ENCODE data around the gene PSENEN.

The PSENEN gene

DNA sequence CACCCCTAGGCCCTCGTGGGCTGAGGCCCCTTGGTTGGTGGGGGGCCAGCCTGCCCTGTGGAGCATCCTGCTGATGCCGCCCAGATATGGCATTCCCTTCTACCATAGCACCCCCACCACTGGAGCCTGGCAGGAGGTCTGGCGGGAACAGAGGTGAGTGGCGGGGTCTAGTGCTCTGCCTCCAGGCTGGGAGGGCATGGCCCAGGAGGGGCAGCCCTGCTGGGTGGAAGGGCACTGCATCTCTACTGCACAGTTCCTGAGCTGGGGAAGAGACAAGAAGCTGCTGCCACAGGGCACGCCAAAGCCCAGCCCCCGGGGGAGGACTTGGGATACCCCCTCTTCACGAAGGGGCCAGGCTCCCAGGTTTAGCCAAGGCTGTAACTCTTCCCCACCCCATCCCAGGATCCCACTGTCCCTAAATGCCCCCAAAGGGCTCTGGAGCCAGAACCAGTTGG, 30.1 kb upstream of the PSENEN start:
- no peak overlapping the region for H3K4me3 ChIP-seq (ENCODE audit: low read length)
- TF ChIP-seq, protein P1, sequence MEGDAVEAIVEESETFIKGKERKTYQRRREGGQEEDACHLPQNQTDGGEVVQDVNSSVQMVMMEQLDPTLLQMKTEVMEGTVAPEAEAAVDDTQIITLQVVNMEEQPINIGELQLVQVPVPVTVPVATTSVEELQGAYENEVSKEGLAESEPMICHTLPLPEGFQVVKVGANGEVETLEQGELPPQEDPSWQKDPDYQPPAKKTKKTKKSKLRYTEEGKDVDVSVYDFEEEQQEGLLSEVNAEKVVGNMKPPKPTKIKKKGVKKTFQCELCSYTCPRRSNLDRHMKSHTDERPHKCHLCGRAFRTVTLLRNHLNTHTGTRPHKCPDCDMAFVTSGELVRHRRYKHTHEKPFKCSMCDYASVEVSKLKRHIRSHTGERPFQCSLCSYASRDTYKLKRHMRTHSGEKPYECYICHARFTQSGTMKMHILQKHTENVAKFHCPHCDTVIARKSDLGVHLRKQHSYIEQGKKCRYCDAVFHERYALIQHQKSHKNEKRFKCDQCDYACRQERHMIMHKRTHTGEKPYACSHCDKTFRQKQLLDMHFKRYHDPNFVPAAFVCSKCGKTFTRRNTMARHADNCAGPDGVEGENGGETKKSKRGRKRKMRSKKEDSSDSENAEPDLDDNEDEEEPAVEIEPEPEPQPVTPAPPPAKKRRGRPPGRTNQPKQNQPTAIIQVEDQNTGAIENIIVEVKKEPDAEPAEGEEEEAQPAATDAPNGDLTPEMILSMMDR (IDR thresholded peaks at IDR 0.05; ENCODE audit: insufficient read depth, low read depth, low read length, missing control alignments) = no peak
- no peak for DNase-seq (ENCODE audit: low read depth)

DNA sequence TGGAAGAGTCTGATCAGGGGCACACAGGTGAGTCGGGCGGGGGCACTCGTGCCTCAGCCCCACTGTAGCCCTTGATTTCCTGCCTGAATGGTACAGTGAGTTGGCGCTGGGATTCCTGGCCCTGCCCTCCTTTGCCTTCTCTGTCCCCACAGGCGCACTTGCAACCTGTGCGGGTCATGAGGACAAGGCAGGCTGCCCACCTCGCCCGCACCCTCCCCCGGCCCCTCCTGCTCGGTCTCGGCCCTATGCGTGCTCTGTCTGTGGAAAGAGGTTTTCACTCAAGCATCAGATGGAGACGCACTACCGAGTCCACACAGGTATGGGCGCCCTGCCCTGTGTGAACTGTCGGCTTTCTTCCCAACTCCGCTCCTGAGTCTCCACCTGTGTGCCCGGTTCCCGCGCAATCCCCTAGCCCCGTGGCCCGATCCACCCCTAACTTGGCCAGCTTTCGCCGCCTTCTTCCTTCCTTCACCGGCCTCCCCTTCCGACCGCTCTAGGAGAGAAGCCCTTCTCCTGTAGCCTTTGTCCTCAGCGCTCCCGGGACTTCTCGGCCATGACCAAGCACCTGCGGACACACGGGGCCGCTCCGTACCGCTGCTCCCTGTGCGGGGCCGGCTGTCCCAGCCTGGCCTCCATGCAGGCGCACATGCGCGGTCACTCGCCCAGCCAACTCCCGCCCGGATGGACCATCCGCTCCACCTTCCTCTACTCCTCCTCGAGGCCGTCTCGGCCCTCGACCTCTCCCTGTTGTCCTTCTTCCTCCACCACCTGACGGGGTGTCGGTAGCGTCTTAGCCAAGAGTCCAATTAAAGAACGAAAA, 29.3 kb upstream of the PSENEN start:
- DNase-seq (ENCODE audit: low read depth) = no peak
- peak overlapping the region; percentile 76 for H3K4me3 ChIP-seq (ENCODE audit: low read length)
- TF ChIP-seq, protein P1 (IDR thresholded peaks at IDR 0.05; ENCODE audit: insufficient read depth, low read depth, low read length, missing control alignments) = no peak

DNA sequence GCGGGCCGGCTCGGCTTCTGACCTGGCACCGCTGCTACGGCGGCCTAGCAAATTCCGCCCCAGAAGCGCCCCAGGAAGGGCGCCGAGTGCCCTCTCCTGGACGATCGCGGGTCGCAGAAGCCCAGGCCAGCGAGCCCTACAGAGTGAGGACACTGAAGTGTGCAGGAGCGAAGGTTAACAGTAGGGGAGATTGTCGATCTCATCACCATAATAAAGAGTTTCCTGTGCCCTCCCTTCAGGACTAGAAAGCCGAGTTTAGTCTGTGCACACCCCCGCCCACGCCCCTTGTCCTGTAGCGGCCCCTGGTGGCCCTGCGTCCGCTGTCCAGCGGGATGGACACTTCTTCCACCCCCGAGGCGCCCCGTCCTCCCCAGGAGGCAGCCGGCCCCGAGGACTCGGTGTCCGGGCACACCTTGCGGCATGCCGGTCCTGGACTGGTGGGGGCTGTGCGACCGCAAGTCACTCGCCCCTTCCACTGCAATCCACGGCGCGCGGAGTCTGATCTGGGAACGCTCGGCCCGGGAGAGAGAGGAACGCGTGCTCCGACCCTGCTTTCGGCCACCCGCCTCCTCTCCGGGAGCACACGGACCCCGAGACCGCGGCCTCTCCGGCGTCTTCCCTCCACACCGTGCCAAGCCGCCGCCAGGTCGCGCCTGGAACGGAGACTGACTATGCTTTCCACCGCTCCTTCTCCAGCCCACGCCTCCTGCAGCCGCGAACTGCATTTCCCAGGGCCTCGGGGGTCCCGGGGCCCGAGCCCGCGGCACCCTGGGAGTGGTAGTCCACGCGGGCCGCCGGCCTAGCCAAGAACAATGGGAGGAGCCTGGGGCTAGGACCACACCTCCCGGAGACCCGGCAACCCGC, 28.4 kb upstream of the PSENEN start:
- H3K4me3 ChIP-seq (ENCODE audit: low read length) = peak overlapping the region; percentile 76
- peak; percentile 81 for DNase-seq (ENCODE audit: low read depth)
- TF ChIP-seq, protein P1 (IDR thresholded peaks at IDR 0.05; ENCODE audit: insufficient read depth, low read depth, low read length, missing control alignments) = peak; percentile 70

DNA sequence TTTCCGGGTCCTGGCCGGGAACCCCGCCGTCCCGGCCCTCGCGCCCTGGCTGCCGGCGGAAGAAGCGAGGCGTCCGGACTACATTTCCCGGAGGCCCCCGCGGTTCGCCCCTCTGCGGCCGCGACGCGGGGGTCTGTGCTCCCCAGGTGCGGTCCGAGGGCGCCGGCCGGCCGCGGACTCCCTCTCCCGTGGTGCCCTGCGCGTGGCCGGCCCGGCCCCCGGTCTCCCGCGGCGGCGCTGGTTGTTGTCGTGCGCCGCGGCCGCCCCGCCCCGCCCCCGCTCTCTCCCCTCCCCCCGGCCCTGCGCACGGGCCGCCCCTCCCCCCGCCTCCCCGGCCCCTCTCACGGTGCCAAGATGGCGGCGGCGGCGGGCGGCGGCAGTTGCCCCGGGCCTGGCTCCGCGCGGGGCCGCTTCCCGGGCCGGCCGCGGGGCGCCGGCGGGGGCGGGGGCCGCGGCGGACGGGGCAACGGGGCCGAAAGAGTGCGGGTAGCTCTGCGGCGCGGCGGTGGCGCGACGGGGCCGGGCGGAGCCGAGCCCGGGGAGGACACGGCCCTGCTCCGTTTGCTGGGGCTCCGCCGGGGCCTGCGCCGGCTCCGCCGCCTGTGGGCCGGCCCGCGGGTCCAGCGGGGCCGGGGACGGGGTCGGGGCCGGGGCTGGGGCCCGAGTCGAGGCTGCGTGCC, 27.6 kb upstream of the PSENEN start, which contains the start of gene KMT2B:
Gene KMT2B (plus strand): TSS at position 339 of the 680 bp plus-strand sequence. CDS start 16 bp downstream, at position 355.
- peak; percentile 97 for DNase-seq (ENCODE audit: low read depth)
- TF ChIP-seq, protein P1 (IDR thresholded peaks at IDR 0.05; ENCODE audit: insufficient read depth, low read depth, low read length, missing control alignments) = no peak
- H3K4me3 ChIP-seq (ENCODE audit: low read length) = peak within 1 kb of the TSS; percentile 86

DNA sequence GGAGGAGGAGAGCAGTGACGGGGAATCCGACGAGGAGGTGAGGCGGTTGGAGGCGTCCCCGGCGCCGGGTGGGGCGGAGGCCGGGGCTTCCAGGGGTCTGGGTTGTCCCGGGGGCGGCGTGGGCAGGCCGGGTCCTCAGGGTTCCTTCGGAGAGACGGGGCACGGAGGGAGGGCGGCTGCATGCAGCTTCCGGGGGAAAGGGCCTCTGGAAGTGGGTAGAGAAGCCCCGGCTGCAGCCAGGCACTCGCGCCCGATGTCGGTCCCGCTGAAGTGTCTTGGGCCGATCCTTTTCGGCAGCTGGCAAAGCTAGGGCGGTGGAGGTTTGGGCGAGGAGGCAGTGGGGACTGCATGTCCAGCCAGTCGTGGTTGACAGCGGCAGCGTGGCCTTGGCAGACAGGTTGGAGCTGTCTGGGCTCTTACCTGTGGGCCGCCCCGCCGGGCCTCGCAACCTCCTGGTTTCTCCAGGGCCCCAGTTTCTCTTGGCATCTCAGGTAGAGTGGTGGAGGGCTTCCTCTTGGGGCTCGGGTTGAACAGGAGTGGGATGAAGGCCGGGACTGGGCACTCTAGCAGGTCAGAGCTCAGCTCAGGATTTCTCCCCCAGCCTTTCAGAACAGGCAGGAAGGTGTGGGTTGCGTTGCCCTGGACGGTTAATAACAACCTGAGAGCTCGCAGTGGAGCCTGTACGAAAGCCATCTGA, 27.0 kb upstream of the PSENEN start:
- DNase-seq (ENCODE audit: low read depth) = peak; percentile 35
- H3K4me3 ChIP-seq (ENCODE audit: low read length) = peak overlapping the region; percentile 86
- TF ChIP-seq, protein P1 (IDR thresholded peaks at IDR 0.05; ENCODE audit: insufficient read depth, low read depth, low read length, missing control alignments) = no peak

Measured in epithelial cell of esophagus (primary cell).